Measurements from ENCODE around the gene ICAM4. TPM values are rescaled to one million over a fixed set of nuclear protein-coding genes. Genes with fewer than 3 reads are reported as not detected.

Gene ICAM4
- total RNA-seq, 4 donors from 2014 or later, result 1.3 TPM; not detected in 3

DNA sequence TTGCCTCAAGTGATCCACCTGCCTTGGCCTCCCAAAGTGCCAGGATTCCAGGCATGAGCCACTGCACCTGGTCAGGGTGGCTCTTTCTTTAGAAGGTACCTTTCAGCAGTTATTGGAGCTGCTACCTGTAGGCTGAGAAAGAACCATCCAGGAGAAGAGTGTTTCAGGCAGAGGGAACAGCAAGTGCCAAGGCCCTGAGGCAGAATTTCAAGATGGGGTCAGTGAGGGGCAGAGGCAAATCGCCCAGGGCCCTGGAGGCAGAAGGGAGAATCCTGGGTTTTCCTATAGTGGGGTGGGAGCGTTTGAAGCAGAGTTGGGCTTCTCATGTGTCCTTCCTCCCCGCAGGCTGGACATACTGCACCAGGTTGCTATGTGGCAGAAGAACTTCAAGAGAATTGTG lies 32.5 kb upstream of the ICAM4 start:
- WGBS, 2 donors, result 89 to 90% methylated on average over 3 of the region's 3 CpGs
- H3K36me3 ChIP-seq, result peaks cover 2 to 53% (median 12%) of the 10 kb centered on the region in 3 donors

DNA sequence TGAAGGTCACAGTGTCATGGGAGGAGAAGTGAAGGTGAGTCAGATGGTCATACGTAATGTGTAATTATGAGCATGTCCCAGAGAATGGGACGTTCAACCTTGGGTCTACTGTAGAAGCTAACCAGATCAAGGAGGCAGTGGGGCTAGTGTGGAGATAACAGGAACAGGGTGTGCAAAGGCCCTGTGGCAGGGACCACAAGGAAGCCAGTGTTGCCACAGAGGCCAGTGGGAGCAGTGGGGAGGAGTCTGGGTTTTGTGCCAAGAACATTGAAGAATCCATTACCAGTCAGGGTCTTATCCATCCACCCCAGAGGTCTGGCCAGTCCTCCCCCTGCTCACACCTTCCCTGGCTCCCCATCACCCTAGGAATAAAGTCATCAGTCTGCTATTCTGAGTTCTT lies 31.4 kb upstream of the ICAM4 start:
- Histone ChIP-seq H3K36me3 (peaks cover 2 to 64% (median 12%) of the 10 kb centered on the region in 3 donors), H3K4me3 (no peak overlapping the region), H3K9me3 (no peaks in the 10 kb centered on the region), H3K4me1 (peaks cover 0 to 31% (median 8%) of the 10 kb centered on the region in 4 donors), H3K27me3 (no peaks in the 10 kb centered on the region), H3K27ac (no peak overlapping the region)
- TF ChIP-seq POLR2A (IDR thresholded peaks at IDR 0.05), result no peak
- TF ChIP-seq EP300 (IDR thresholded peaks at IDR 0.05), result no peak
- TF ChIP-seq, protein P1, sequence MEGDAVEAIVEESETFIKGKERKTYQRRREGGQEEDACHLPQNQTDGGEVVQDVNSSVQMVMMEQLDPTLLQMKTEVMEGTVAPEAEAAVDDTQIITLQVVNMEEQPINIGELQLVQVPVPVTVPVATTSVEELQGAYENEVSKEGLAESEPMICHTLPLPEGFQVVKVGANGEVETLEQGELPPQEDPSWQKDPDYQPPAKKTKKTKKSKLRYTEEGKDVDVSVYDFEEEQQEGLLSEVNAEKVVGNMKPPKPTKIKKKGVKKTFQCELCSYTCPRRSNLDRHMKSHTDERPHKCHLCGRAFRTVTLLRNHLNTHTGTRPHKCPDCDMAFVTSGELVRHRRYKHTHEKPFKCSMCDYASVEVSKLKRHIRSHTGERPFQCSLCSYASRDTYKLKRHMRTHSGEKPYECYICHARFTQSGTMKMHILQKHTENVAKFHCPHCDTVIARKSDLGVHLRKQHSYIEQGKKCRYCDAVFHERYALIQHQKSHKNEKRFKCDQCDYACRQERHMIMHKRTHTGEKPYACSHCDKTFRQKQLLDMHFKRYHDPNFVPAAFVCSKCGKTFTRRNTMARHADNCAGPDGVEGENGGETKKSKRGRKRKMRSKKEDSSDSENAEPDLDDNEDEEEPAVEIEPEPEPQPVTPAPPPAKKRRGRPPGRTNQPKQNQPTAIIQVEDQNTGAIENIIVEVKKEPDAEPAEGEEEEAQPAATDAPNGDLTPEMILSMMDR (IDR thresholded peaks at IDR 0.05), result no peak
- no peak for DNase-seq (ENCODE audit: low spot score in 2 of 2)
- 75 to 90% methylated on average over 2 of the region's 2 CpGs for WGBS, 2 donors

More for the DNA sequence above, 32.5 kb upstream of the ICAM4 start:
- H3K9me3 ChIP-seq, result no peaks in the 10 kb centered on the region
- H3K4me1 ChIP-seq, result peaks cover 0 to 36% (median 8%) of the 10 kb centered on the region in 4 donors
- no peak for DNase-seq (ENCODE audit: low spot score in 2 of 2)
- no peak overlapping the region for H3K4me3 ChIP-seq
- H3K27ac ChIP-seq, result no peak overlapping the region
- TF ChIP-seq POLR2A (IDR thresholded peaks at IDR 0.05) (no peak), EP300 (IDR thresholded peaks at IDR 0.05) (no peak)
- H3K27me3 ChIP-seq, result no peaks in the 10 kb centered on the region

DNA sequence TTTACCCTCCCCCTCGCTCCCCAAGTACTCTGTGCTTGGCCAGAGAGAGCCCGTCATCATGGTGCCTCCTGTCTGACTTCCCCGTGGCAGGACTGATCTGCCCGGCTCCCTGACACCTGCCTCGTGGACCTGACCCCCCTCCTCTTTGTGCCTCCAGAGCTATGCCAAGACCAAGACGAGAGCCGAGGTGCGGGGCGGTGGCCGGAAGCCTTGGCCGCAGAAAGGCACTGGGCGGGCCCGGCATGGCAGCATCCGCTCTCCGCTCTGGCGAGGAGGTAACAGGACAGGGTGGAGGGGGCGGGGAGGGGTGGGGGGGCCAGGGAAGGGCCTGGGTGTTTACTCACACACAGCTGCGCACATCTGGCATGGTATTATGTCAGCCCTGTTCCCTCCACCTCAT lies 30.2 kb upstream of the ICAM4 start:
- Histone ChIP-seq H3K4me1 (peaks cover 0 to 21% (median 6%) of the 10 kb centered on the region in 4 donors), H3K36me3 (peaks cover 2 to 64% (median 12%) of the 10 kb centered on the region in 3 donors)
- TF ChIP-seq POLR2A (IDR thresholded peaks at IDR 0.05), result no peak
- TF ChIP-seq, protein P1 (IDR thresholded peaks at IDR 0.05), result no peak
- TF ChIP-seq EP300 (IDR thresholded peaks at IDR 0.05), result no peak

DNA sequence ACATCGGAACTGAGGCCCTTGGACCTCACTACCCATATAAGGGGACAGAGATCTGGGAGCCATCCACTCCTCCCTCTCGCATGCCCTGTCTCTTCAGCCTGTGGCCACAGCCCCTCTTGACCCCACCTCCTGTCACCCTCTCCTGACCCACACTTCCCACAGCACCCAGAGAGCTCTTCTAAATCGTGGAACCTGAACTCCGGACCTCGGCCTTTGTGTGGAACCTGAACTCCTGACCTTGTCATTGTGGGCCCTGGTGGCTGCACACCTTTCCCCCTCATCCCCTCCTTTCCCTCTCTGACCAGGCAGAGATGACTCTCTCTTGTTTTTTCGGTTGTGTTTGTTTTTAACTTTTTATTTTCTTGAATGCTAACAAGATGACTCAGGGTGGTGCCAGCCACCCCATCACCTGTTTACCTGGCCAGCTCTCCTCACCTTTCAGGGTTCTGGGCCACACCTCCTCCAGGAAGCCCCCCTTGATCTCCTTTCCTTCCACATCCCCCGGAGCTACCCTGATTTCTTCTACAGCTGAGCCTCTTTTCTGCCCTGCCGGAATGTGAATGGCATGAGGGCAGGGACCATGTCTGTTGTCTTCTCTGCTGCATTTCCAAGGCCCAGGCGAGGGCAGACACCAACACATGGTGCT lies 29.7 kb upstream of the ICAM4 start:
- Histone ChIP-seq H3K9me3 (no peaks in the 10 kb centered on the region), H3K27ac (no peak overlapping the region), H3K36me3 (peaks cover 2 to 64% (median 12%) of the 10 kb centered on the region in 3 donors), H3K27me3 (no peaks in the 10 kb centered on the region), H3K4me1 (peaks cover 0 to 21% (median 6%) of the 10 kb centered on the region in 4 donors), H3K4me3 (no peak overlapping the region)
- TF ChIP-seq EP300 (IDR thresholded peaks at IDR 0.05), result no peak
- TF ChIP-seq POLR2A (IDR thresholded peaks at IDR 0.05), result no peak
- TF ChIP-seq, protein P1 (IDR thresholded peaks at IDR 0.05), result no peak
- no peak for DNase-seq (ENCODE audit: low spot score in 2 of 2)
- 80 to 84% methylated on average over 9 of the region's 9 CpGs for WGBS, 2 donors

More for the DNA sequence above, 30.2 kb upstream of the ICAM4 start:
- no peak for DNase-seq (ENCODE audit: low spot score in 2 of 2)
- Histone ChIP-seq H3K27ac (no peak overlapping the region), H3K9me3 (no peaks in the 10 kb centered on the region), H3K27me3 (no peaks in the 10 kb centered on the region), H3K4me3 (no peak overlapping the region)
- 82 to 88% methylated on average over 17 to 18 of the region's 18 CpGs for WGBS, 2 donors

DNA sequence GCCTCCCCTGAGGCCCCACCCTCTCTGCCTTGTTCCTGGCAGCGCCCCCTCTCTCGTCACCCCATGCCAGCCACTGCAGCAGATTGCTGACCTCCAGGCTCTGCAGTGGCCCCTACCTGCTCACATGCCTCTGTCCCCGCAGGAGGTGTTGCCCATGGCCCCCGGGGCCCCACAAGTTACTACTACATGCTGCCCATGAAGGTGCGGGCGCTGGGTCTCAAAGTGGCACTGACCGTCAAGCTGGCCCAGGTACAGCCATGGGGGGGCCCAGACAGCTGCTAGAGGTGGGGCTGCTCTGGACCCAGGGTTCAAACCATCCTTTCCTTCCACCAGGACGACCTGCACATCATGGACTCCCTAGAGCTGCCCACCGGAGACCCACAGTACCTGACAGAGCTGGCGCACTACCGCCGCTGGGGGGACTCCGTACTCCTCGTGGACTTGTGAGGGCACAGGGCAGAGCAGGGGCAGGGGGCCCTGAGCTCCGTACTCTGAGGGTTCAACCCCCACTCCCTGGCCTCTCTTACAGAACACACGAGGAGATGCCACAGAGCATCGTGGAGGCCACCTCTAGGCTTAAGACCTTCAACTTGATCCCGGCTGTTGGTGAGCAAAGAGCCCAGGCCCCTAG lies 28.6 kb upstream of the ICAM4 start:
- H3K4me3 ChIP-seq, result no peak overlapping the region
- WGBS, 2 donors, result 93 to 95% methylated on average over 8 to 14 of the region's 18 CpGs
- no peak for DNase-seq (ENCODE audit: low spot score in 2 of 2)
- peaks cover 0 to 13% (median 0%) of the 10 kb centered on the region in 4 donors for H3K4me1 ChIP-seq
- TF ChIP-seq POLR2A (IDR thresholded peaks at IDR 0.05), result no peak
- TF ChIP-seq EP300 (IDR thresholded peaks at IDR 0.05), result no peak
- TF ChIP-seq, protein P1 (IDR thresholded peaks at IDR 0.05), result no peak
- no peaks in the 10 kb centered on the region for H3K27me3 ChIP-seq
- peaks cover 2 to 64% (median 12%) of the 10 kb centered on the region in 3 donors for H3K36me3 ChIP-seq
- no peaks in the 10 kb centered on the region for H3K9me3 ChIP-seq
- H3K27ac ChIP-seq, result no peak overlapping the region

Measured in tibial nerve (tissue), 4 donors.